Raji (cell line): Measurements from ENCODE around the gene LYVE1.

Experiments
- POLR2A ChIP-seq: IDR thresholded peaks from 2 replicates; pipeline ENCODE4 v1.6.1; 2011; ENCODE audit warnings: low read depth, low read length, control low read depth; ENCODE audit not compliant: insufficient read depth

The LYVE1 gene

GRCh38 chr11:10524471-10524870 lies 44.0 kb downstream of the LYVE1 start:
- TF ChIP-seq POLR2A, result no peak

- no peak for TF ChIP-seq POLR2A
These were observed 45.5 kb downstream of the LYVE1 start for GRCh38 chr11:10522921-10523320.

- TF ChIP-seq POLR2A, result no peak
These were observed 46.2 kb downstream of the LYVE1 start for GRCh38 chr11:10522276-10522675.

GRCh38 chr11:10520562-10520961 lies 47.9 kb downstream of the LYVE1 start:
- no peak for TF ChIP-seq POLR2A

- TF ChIP-seq POLR2A, result no peak
These were observed 48.8 kb downstream of the LYVE1 start for GRCh38 chr11:10519630-10520029.

- TF ChIP-seq POLR2A, result no peak
These were observed 49.6 kb downstream of the LYVE1 start for GRCh38 chr11:10518891-10519290.

- TF ChIP-seq POLR2A, result no peak
These were observed 50.3 kb downstream of the LYVE1 start for GRCh38 chr11:10518123-10518522.

- no peak for TF ChIP-seq POLR2A
These were observed 53.0 kb downstream of the LYVE1 start for GRCh38 chr11:10515418-10515817.

- TF ChIP-seq POLR2A, result no peak
These were observed 53.8 kb downstream of the LYVE1 start for GRCh38 chr11:10514709-10515108.

GRCh38 chr11:10514202-10514601 lies 54.3 kb downstream of the LYVE1 start:
- no peak for TF ChIP-seq POLR2A

GRCh38 chr11:10511181-10511621 lies 57.3 kb downstream of the LYVE1 start:
- no peak for TF ChIP-seq POLR2A
